Vagina (tissue), 2 donors: ENCODE data around the gene ABHD10. TPM values are rescaled to one million over a fixed set of nuclear protein-coding genes. Genes with fewer than 3 reads are reported as not detected.

Source experiments
- DNase-seq, 2 donors: peaks; one replicate each; pipeline ENCODE4 v3.0.0-alpha.2; 2017; ENCODE audit errors: extremely low spot score in 2 of 2
- H3K27ac ChIP-seq: fragments of 200-600 bp; sonication (generic); one replicate; pipeline ENCODE4 v1.5.1; 2019
- H3K27me3 ChIP-seq: fragments of 200-600 bp; sonication (generic); one replicate; pipeline ENCODE4 v1.5.1; 2019
- H3K36me3 ChIP-seq, 2 donors: fragments of 200-600 bp; sonication (generic); one replicate each; pipeline ENCODE4 v1.5.1; 2017 to 2019
- H3K4me1 ChIP-seq: fragments of 200-600 bp; sonication (generic); one replicate; pipeline ENCODE4 v1.5.1; 2019
- H3K4me3 ChIP-seq, 2 donors: fragments of 200-600 bp; sonication (generic); 1 replicate in 1 of 2; 2 replicates in 1 of 2; pipeline ENCODE4 v1.5.1; 2016 to 2019
- H3K9me3 ChIP-seq: fragments of 200-600 bp; sonication (generic); one replicate; pipeline ENCODE4 v1.5.1; 2019
- POLR2A ChIP-seq, 2 donors: fragments of 450-650 bp; IDR thresholded peaks; one replicate each; pipeline ENCODE4 v1.6.1; 2017; ENCODE audit warnings: antibody characterized with exemption in 2 of 2, mild to moderate bottlenecking in 2 of 2, moderate library complexity in 2 of 2
- POLR2AphosphoS5 ChIP-seq, 2 donors: sonication (generic); formaldehyde crosslinking; IDR thresholded peaks; one replicate each; pipeline ENCODE4 v1.9.0; 2017; ENCODE audit warnings: antibody characterized with exemption in 2 of 2, mild to moderate bottlenecking in 2 of 2, low read depth in 1 of 2; ENCODE audit not compliant: insufficient read depth in 1 of 2
- intact Hi-C: fragments of 100-400 bp; cut with DNase I; formaldehyde crosslinking; loops from one replicate; pipeline ENCODE4 v1.15.1; 2023
- total RNA-seq: library from RNA; depleted of rRNA; stranded (reverse); fragments of >200 nt; gene quantifications from one replicate; pipeline ENCODE4 v1.2.3, GENCODE V29; 2016
- TF ChIP-seq, protein P1 (sequence below), 3 experiments: fragments of 450-650 bp in 2 of 3; fragments of 200-600 bp in 1 of 3; sonication (generic) in 1 of 3; IDR thresholded peaks; one replicate each; pipeline ENCODE4 v1.5.1; 2017 to 2019; ENCODE audit warnings: antibody characterized with exemption in 3 of 3, mild to moderate bottlenecking in 2 of 3, moderate library complexity in 2 of 3

Gene ABHD10
- total RNA-seq, 1 donor from 2014 or later, result 10.8 TPM

DNA sequence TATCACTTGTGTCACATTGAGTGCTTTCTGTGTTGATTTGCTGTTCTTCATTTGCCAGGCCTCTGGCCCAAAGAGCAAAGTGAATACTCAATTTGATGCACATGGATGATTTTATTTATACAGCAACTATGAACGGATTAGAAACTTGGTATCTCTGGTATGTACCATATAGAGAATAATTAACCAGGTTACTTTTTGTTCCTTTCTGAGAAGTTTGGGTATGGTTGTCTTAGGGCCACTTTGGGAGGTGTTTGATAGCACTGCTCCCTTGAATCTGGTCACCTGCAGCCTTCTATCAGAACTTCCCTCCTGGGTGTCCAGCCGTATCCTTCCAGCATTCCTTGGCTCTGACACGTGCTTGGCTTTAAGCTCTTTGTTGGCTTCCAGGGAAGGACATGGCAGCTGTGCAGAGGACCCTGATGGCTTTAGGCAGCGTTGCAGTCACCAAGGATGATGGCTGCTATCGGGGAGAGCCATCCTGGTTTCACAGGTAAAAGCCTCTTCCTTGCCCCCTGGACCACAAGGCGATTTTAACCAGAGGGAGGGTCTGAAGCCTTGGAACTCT lies 32.6 kb downstream of the ABHD10 start:
- intact Hi-C loops, result no loop called here

DNA sequence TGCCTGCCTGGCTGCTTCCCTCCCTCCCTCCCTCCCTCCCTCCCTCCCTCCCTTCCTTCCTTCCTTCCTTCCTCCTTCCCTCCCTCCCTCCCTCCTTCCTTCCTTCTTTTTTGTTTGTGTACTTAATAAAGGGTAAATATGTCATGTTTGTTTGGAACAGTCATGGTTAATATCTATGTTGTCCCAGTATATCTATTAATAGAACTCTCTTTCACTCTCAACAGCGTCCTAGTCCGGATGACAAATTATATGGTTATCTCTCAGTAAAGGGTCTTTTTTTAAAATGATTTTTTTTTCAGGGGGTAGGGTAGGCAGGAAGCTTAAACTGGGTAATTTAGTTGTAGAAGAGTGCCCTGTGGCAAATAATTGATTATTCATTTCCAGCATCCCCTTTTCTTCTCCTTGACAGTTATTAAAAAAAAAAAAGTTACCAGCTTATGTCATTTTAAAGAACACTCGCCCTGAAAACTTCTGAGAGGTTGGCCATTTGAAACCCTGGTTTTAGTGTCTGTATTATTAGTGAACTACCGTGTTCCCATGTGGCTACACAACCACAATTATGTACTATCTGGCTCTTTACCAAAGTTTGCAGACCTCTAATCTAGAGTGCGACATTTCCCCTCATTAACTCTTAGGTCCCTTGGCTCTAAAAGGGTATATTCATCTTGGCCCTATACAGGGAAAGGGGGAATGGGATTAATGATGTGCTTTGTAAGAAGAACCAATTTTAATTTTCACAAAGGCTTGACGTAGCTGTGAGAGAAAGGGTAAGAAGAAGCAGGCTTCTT lies 33.6 kb downstream of the ABHD10 start:
- Histone ChIP-seq H3K36me3 (no peaks in the 10 kb centered on the region), H3K4me1 (no peaks in the 10 kb centered on the region), H3K4me3 (no peak overlapping the region), H3K9me3 (no peaks in the 10 kb centered on the region), H3K27me3 (no peaks in the 10 kb centered on the region), H3K27ac (no peak overlapping the region)
- TF ChIP-seq POLR2A (IDR thresholded peaks at IDR 0.05) (no peak), POLR2AphosphoS5 (IDR thresholded peaks at IDR 0.05; ENCODE audit: insufficient read depth in 1 of 2, low read depth in 1 of 2) (no peak)
- TF ChIP-seq, protein P1, sequence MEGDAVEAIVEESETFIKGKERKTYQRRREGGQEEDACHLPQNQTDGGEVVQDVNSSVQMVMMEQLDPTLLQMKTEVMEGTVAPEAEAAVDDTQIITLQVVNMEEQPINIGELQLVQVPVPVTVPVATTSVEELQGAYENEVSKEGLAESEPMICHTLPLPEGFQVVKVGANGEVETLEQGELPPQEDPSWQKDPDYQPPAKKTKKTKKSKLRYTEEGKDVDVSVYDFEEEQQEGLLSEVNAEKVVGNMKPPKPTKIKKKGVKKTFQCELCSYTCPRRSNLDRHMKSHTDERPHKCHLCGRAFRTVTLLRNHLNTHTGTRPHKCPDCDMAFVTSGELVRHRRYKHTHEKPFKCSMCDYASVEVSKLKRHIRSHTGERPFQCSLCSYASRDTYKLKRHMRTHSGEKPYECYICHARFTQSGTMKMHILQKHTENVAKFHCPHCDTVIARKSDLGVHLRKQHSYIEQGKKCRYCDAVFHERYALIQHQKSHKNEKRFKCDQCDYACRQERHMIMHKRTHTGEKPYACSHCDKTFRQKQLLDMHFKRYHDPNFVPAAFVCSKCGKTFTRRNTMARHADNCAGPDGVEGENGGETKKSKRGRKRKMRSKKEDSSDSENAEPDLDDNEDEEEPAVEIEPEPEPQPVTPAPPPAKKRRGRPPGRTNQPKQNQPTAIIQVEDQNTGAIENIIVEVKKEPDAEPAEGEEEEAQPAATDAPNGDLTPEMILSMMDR (IDR thresholded peaks at IDR 0.05), result no peak
- no peak for DNase-seq
- intact Hi-C loops, result no loop called here

More for the DNA sequence above, 32.6 kb downstream of the ABHD10 start:
- no peaks in the 10 kb centered on the region for H3K36me3 ChIP-seq
- DNase-seq, result no peak
- H3K27me3 ChIP-seq, result no peaks in the 10 kb centered on the region
- TF ChIP-seq, protein P1 (IDR thresholded peaks at IDR 0.05), result no peak
- TF ChIP-seq POLR2AphosphoS5 (IDR thresholded peaks at IDR 0.05; ENCODE audit: insufficient read depth in 1 of 2, low read depth in 1 of 2) (no peak), POLR2A (IDR thresholded peaks at IDR 0.05) (no peak)
- H3K4me1 ChIP-seq, result no peaks in the 10 kb centered on the region
- no peaks in the 10 kb centered on the region for H3K9me3 ChIP-seq
- no peak overlapping the region for H3K27ac ChIP-seq
- no peak overlapping the region for H3K4me3 ChIP-seq

DNA sequence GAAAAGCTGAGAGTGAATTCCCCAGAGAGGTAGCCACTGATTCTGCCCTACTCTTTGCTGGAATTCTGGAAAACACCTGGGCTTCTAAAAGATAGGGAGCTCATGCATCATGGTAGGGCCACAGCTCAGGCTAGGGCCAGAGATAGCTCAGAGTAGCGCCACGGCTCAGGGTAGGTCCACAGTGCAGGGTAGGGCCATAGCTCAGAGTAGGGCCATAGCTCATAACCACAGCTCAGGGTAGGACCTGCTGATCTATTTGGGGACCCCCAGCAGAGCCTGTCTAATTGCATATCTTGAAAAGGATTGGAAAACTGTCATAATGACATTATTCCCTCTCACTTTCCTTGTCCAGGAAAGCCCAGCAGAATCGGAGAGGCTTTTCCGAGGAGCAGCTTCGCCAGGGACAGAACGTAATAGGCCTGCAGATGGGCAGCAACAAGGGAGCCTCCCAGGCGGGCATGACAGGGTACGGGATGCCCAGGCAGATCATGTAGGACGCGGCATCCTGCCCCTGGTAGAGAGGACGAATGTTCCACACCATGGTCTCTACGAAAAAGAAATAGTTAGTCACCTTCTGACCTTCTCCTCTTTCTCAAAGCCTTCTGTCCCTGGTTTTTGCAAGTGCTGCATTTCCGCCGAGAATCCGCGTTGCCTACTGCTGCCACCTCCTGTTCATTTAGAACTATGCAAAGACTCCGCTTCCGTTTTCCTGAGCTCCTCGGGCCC lies 34.4 kb downstream of the ABHD10 start:
- DNase-seq, result no peak
- Histone ChIP-seq H3K4me3 (no peak overlapping the region), H3K4me1 (no peaks in the 10 kb centered on the region), H3K36me3 (no peaks in the 10 kb centered on the region), H3K9me3 (no peaks in the 10 kb centered on the region), H3K27ac (no peak overlapping the region), H3K27me3 (no peaks in the 10 kb centered on the region)
- peak in 1 of 2 donors; percentile 15 for TF ChIP-seq POLR2AphosphoS5 (IDR thresholded peaks at IDR 0.05; ENCODE audit: insufficient read depth in 1 of 2, low read depth in 1 of 2)
- TF ChIP-seq, protein P1 (IDR thresholded peaks at IDR 0.05), result peak; percentile 45 to 52 (median 51)
- TF ChIP-seq POLR2A (IDR thresholded peaks at IDR 0.05), result no peak
- intact Hi-C loops, result no loop called here

DNA sequence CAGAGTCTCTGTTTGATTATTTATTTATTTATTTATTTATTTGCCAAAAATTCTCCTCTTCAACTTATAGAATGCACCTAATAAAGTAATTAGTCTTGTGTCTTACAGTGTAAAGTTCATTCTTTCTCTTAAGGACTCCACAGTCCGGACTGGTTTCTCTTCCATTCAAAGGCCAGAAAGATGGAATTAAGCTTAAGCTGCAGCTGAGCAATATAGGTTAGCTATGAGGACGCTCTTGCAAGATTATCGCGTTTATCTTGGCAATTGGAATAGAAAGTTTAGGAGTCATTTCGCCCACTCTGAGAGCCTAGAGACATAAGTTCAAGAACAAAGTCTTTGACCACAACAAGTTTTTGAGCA lies 34.9 kb downstream of the ABHD10 start:
- intact Hi-C loops, result no loop called here
- H3K4me3 ChIP-seq, result no peak overlapping the region
- H3K4me1 ChIP-seq, result no peaks in the 10 kb centered on the region
- H3K9me3 ChIP-seq, result no peaks in the 10 kb centered on the region
- no peak for DNase-seq
- no peak overlapping the region for H3K27ac ChIP-seq
- no peaks in the 10 kb centered on the region for H3K27me3 ChIP-seq
- no peaks in the 10 kb centered on the region for H3K36me3 ChIP-seq
- TF ChIP-seq, protein P1 (IDR thresholded peaks at IDR 0.05), result no peak
- no peak for TF ChIP-seq POLR2A (IDR thresholded peaks at IDR 0.05)
- no peak for TF ChIP-seq POLR2AphosphoS5 (IDR thresholded peaks at IDR 0.05; ENCODE audit: insufficient read depth in 1 of 2, low read depth in 1 of 2)
